Frontal cortex (tissue), 4 donors: ENCODE data around the gene GYG2. TPM values are rescaled to one million over a fixed set of nuclear protein-coding genes. Genes with fewer than 3 reads are reported as not detected.
"Not testable (repeated sequence)": the region's sequence is repeated elsewhere in the genome, so short reads cannot be mapped to it uniquely, and the experiment has no call there.

Experiments used
- DNase-seq, 2 donors: peaks; one replicate each; pipeline ENCODE4 v3.0.0; 2012; ENCODE audit warnings: low spot score in 2 of 2
- FAIRE-seq: peaks from 2 replicates; lab custom pipeline; 2012; peaks lifted over from hg19 to GRCh38; lab: Jason Lieb, UNC
- total RNA-seq: library from RNA; depleted of rRNA; stranded (reverse); fragments of >200 nt; gene quantifications from one replicate; pipeline ENCODE4 v1.2.3, GENCODE V29; 2014
- donor health status: control.
- donor health status: control.
- donor health status: control.

GYG2 gene
- total RNA-seq, 1 donor from 2014 or later = 4.1 TPM

GRCh38 chrX:2897690-2898623, 69.2 kb downstream of the GYG2 start:
- FAIRE-seq, DNase-seq: not testable (repeated sequence)

DNA sequence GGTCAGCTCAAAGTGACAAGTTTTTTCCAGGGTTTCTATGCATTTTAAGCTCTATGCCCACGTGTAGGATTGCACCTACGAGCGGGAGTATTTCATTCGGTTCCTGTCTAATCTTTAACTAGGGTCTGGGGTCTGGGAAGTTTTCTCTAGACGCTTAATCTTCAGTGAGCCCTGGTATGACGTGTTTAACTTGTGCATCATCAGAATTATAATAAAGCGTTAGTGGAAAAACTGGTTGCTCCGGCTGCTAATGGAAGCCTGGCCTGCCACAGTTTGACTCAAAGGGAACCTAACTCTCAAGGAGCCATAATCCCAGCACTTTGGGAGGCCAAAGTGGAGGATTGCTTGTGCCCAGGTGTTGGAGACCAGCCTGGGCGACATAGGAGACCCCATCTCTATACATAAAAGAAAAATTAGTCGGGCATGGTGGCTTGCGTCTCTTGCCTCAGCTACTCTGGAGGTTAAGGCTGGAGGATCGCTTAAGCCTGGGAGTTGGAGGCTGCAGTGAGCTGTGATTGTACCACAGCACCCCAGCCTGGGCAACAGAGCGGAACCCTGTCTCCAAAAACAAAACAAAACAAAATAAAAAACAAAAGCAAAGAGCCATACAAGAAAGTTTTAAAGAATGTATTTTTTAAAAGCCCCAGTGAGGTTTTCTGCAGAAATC, 70.2 kb downstream of the GYG2 start:
- DNase-seq = no peak
- FAIRE-seq = no peak

GRCh38 chrX:2901367-2902036, 72.8 kb downstream of the GYG2 start:
- FAIRE-seq = no peak
- DNase-seq = no peak

- DNase-seq (no peak), FAIRE-seq (no peak)
Observed at GRCh38 chrX:2902841-2903240, 74.1 kb downstream of the GYG2 start.

DNA sequence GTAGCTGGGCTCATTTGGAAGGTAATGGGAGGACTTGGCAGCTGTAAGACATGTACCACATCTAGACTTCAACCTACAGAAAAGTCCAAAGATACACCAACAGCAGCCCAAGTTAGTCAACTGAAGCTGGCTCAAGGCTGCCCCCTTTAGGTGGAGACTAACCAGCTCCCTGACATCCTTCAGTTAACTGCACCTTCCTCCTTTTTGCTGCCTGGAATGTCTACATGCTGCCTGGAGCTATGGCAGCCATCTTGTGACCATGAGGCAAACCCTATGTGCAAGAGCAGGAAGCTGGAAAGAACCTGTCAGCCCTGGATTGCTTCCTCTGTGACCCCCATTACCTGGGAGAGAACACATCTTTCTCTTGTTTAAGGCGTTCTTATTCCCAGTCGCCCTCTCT, 74.6 kb downstream of the GYG2 start:
- DNase-seq (no peak), FAIRE-seq (no peak)

- DNase-seq = no peak
- FAIRE-seq = no peak
Observed at GRCh38 chrX:2907295-2907694, 78.6 kb downstream of the GYG2 start.

DNA sequence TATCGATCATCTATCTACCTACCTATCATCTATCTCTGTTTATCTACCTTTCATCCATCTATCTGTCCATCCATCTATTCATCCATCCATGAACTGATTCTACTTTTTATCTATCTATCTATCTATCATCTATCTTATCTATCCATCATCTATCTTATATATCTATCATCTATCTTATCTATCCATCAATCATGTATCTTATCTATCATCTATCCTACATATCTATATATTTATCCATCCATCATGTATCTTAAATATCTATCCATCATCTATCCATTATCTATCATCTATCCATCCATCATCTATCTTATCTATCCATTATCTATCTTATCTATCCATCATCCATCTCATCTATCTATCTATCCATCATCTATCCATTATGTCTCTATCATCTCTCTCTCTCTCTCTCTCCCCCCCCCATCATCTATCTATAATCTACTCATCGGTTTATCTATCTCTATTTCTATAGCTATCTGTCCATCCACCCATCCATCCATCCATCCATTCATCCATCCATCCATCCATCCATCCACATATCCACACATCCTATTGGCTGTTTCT, 79.5 kb downstream of the GYG2 start:
- FAIRE-seq (no peak), DNase-seq (no peak)

DNA sequence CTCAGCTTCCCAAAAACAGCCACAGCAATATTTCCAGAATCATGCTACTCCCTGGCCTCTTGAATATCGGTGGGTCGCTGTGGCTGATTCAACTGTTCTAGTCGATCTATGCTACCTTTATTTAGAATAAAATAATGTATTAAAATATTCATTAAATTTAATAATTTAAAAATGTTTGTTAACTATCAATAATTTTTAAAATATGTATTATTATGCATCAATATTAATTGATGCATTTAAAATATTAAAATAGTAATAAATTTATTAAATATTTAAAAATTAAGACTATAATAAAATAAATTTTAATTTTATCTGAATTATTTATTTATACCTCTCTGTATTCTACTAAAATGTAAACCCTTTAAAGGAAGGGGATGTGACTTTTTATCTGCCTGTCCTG, 81.4 kb downstream of the GYG2 start:
- FAIRE-seq = peak; percentile 97
- no peak for DNase-seq

GRCh38 chrX:2913118-2913517, 84.4 kb downstream of the GYG2 start:
- DNase-seq (no peak), FAIRE-seq (no peak)

- FAIRE-seq (no peak), DNase-seq (no peak)
Observed at GRCh38 chrX:2917767-2918166, 89.0 kb downstream of the GYG2 start.

GRCh38 chrX:2921193-2921592, 92.5 kb downstream of the GYG2 start:
- FAIRE-seq (no peak), DNase-seq (no peak)

DNA sequence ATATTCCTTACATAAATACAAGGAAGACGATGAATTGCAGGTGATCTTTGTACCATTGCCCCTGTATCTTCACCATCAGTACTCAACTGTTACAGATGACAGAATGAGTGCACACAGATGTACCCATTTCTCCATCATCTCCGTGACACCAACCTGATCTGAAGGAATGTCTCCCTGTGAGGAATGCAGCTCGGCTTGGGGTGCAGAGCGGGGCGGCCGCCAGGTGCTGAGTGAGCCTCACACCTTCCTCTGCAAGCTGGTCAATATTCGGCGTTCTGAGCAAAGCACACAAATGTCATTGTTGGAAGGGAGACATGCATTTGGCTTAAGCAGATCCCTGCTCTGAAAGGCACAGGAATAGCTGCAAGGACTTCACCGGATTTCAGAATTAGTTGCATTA, 93.0 kb downstream of the GYG2 start:
- FAIRE-seq (no peak), DNase-seq (no peak)

- FAIRE-seq = no peak
Observed at GRCh38 chrX:2924151-2924550, 95.4 kb downstream of the GYG2 start.

GRCh38 chrX:2926255-2926654, 97.5 kb downstream of the GYG2 start:
- DNase-seq, FAIRE-seq: not testable (repeated sequence)

More at GRCh38 chrX:2924151-2924550, 95.4 kb downstream of the GYG2 start:
- no peak for DNase-seq

DNA sequence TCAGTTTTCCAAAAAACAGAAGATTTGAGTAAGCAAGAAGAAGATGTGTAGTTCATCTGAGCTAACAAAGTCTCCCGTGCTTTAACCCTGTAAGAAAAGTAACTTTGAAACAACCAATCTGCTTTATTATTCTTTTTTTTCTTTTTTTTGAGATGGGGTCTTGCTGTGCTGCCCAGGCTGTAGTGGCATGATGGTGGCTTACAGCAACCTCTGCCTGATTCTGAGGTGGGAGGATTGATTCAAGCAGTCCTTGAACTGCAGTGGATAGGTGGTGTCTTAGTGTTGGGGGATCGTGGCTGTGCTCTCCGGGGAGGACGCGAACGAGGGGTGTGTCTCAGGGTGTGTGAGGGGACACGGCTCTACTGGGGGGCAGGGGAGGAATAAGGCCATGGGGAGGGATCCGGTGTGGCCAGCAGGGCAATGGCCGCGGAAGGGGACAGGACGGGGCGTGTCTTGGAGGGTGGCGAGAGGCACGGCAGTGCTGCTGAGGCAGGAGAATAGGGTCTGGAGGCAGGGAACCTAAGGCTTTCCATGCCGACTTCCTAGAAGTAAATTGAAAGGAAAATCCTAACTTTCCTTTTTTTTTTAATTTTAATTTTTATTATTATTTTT, 98.0 kb downstream of the GYG2 start:
- FAIRE-seq = no peak
- no peak for DNase-seq

DNA sequence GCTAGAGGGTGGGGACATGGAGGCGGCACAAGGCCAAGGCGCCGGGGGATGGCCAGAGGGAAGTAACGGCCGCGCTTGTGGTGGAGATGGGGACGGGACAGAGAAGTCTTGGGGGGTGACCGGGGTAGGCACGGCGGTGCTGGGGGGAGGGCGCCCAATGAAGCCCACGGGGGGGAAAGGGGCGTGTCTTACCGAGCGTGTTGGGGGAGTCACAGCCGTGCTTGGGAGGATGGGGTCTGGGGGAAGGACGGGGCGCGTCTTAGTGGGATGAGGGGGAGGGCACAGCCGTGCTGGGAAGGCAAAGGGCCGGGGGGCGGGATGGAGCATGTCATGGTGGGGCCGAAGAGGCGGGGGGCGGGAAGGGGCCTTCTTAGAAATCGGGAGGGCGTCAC, 99.5 kb downstream of the GYG2 start:
- DNase-seq (peak; percentile 22 to 31), FAIRE-seq (no peak)

DNA sequence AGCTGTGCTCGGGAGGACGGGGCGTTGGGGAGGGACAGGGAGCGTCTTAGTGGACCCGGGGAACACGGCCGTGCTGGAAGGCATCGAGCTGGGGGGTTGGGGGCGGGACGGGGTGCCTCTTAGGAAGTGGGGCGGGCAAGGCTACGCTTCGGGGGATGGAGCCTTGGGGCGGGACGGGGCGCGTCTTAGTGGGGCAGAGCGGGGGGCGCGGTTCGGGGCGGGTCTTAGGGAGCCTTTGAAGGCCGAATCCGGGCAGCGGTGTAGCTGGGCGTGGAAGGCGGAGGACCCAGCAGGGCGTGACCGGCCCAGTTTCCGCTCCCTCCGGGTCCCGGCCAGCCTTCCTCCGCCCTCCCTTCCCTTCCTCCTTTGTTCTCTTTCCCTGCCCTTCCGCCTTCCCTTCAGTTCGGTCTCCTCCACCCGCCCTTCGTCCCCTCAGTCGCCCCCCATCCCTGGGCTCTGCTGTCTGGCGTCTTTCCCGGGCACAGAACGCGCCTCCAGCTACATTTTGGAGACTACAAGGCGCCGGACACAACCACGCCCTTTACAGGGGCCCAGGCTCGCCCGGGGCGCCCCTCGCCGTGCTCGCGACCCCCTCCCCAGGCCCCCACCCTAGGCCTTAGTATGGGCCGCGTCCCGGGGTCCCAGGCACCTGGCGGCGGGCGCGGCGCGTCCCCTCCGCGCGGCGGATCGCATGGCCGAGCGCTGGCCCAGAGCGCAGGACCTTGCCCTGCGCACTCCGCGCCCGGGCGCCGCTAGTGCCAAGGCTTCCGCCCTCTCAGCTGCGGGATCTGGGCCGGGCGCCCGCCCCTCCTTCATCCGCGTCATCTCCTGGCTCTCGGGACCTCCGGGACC, 100.1 kb downstream of the GYG2 start, which contains the start of gene ARSD:
Gene ARSD (minus strand): TSS at position 757 of the 852 bp plus-strand sequence. CDS start 64 bp downstream, at position 693.
- FAIRE-seq = no peak
- DNase-seq = peak; percentile 59 to 60

GRCh38 chrX:2931155-2931554, 102.4 kb downstream of the GYG2 start:
- DNase-seq (no peak), FAIRE-seq (no peak)

DNA sequence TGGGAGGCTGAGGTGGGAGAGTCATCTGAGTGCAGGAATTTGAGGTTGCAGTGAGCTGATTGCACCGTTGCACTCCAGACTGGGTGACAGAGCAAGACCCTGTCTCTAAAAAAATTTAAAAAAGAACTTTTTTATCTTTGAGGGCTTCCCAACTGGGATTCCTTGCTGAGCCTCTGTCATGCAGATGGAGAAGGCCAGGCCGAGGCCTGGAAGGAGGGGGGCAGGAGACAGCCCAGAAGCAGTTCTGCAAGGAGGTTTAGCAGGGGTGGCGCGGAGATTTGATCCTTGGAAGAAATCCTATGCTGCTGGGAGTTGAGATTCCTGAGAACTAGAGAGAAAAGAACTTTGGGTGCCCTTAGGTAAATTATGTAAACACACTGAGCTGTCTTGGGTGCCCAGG, 102.9 kb downstream of the GYG2 start:
- DNase-seq (no peak), FAIRE-seq (no peak)
